Left lobe of liver (tissue), 2 donors: Measurements from ENCODE around the gene KIF2A. TPM values are rescaled to one million over a fixed set of nuclear protein-coding genes. Genes with fewer than 3 reads are reported as not detected.

ENCODE experiments used
- ATAC-seq: fragments of 200-7000 bp; cut with Tn5 transposase; one replicate; pipeline ENCODE4 v1.9.1; 2020; ENCODE audit warnings: mild to moderate bottlenecking, moderate library complexity
- DNase-seq: peaks from one replicate; pipeline ENCODE4 v3.0.0-alpha.2; 2020; ENCODE audit warnings: low spot score
- total RNA-seq: library from RNA; stranded (reverse); gene quantifications from one replicate; pipeline ENCODE4 v1.2.1, GENCODE V29; 2021
- donor health status: DM: no; HTN: no; CAD: no; lungs with moderate emphysema.
- donor health status: DM: no; HTN: yes; CAD: no.

KIF2A gene
- total RNA-seq, 1 donor from 2014 or later, result 5.6 TPM

DNA sequence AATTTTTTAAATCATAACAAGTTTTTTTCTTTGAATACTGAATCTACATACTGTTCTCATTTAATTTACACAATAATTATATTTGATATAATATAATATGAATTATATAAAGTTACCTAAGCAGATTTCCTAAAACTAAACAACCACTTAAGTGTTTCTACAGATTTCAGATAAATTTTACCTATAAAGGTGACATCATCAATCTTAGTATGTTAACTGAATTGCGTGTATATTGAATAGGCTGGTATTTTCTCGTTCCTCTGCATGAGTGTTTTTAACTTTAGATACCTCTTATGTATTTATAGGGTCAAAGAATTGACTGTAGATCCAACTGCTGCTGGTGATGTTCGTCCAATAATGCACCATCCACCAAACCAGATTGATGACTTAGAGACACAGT, 67.4 kb downstream of the KIF2A start:
- ATAC-seq, result no peak

GRCh38 chr5:62374090-62374489, 68.1 kb downstream of the KIF2A start:
- DNase-seq (no peak), ATAC-seq (no peak)

More for the DNA sequence above, 67.4 kb downstream of the KIF2A start:
- DNase-seq, result no peak

- DNase-seq, result no peak
- ATAC-seq, result no peak
Observed at GRCh38 chr5:62375627-62376026, 69.6 kb downstream of the KIF2A start.

DNA sequence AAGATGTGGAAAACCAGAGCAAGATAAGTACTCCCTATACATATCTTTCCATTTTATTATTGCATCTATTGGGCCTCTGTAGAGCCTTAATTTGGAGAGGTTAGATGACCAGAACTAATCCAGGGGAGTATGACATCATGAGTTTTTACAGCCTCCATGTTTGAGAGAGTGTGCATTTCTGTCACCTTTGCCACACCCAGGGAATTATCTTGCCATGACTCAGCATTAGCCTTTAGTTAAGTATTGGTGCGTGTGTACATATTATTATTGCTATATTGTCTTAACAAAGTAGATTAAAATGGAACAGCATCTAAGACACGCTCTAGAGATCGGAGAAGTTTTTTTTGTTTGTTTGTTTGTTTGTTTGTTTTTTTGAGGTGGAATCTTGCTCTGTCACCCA, 70.1 kb downstream of the KIF2A start:
- ATAC-seq, result no peak
- DNase-seq, result no peak

GRCh38 chr5:62385131-62385530, 79.1 kb downstream of the KIF2A start:
- DNase-seq, result no peak
- ATAC-seq, result no peak

- ATAC-seq, result no peak
- DNase-seq, result no peak
Observed at GRCh38 chr5:62385816-62386400, 79.9 kb downstream of the KIF2A start.

- DNase-seq (no peak), ATAC-seq (no peak)
Observed at GRCh38 chr5:62386824-62387223, 80.8 kb downstream of the KIF2A start.

GRCh38 chr5:62395210-62395950, 89.4 kb downstream of the KIF2A start:
- ATAC-seq (no peak), DNase-seq (no peak)

- DNase-seq (peak; percentile 97), ATAC-seq (peak; percentile 98)
Observed at GRCh38 chr5:62403411-62404250, 97.6 kb downstream of the KIF2A start, which contains the start of gene DIMT1. TSS of gene DIMT1 (minus strand) at chr5:62403905. CDS start at chr5:62403772, 133 bp downstream.

- peak; percentile 99 for DNase-seq
- peak; percentile 98 for ATAC-seq
Observed at GRCh38 chr5:62412549-62413329, 106.7 kb downstream of the KIF2A start, which contains the start of gene IPO11. TSS of gene IPO11 (plus strand) at chr5:62412763. CDS start at chr5:62437280, 24,517 bp downstream.

DNA sequence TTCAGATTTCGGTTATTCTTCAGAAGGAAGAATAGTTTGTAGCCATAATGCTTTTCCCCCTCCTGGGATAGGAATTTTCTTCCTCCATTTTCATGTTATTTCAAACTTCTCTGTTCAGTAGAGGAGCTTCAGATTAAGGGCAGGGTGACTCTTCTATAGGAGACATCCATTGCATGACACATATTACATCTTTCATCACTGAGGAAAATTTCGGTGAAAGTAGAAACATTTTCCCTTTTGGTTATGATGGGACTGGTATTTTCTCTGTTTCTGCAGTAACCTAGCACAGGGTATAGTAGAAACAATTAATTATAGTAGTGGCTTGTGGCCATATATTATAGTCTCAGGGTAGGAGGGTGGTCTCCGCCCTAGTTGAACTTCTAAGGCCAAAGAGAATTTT, 107.7 kb downstream of the KIF2A start:
- ATAC-seq (no peak), DNase-seq (no peak)

DNA sequence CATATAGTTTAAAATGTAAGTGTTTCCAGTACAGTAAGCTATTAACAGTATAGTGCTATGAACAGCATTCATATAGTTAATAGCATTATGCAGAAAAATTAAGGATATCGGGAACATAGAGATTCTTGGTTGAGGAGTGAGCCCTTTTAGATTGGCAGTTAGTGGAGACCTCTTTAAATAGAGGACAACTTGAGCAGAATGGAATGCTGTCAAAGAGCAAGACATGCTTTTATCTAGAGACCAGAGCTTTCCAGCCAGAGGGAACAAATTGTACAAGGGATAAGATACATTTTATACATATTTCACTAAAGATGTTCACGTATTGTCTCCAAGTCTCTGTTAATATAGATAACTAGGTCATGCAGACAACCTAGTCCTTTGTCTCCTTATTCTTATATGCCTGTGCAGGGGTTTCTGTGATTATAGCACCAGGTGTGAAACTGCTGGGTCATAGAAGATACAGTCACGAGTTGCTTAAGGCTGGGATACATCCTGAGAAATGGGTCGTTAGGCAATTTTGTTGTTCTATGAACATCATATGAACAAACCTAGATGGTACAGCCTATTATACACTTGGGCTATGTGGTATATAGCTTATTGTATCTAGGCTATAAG, 112.6 kb downstream of the KIF2A start:
- ATAC-seq (no peak), DNase-seq (no peak)

DNA sequence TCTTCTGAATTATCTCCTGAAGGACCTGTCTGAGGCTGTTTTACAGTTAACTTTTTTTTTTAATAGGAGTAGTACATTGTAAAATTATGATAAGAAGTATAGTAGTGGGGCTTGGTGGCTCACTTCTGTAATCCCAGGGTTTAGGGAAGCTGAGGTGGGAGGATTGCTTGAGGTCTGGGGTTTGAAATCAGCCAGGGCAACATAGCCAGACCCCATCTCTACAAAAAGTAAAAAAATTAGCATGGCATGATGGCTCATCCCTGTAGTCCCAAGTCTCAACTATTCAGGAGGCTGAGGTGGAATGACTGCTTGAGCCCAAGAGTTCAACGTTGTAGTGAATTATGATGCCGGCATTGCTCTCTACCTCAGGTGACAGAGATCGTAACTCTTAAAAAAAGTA, 113.6 kb downstream of the KIF2A start:
- ATAC-seq, result no peak
- DNase-seq, result no peak

- ATAC-seq, result no peak
Observed at GRCh38 chr5:62421414-62421813, 115.4 kb downstream of the KIF2A start.

GRCh38 chr5:62424763-62425162, 118.8 kb downstream of the KIF2A start:
- no peak for ATAC-seq

More at GRCh38 chr5:62421414-62421813, 115.4 kb downstream of the KIF2A start:
- DNase-seq, result no peak

DNA sequence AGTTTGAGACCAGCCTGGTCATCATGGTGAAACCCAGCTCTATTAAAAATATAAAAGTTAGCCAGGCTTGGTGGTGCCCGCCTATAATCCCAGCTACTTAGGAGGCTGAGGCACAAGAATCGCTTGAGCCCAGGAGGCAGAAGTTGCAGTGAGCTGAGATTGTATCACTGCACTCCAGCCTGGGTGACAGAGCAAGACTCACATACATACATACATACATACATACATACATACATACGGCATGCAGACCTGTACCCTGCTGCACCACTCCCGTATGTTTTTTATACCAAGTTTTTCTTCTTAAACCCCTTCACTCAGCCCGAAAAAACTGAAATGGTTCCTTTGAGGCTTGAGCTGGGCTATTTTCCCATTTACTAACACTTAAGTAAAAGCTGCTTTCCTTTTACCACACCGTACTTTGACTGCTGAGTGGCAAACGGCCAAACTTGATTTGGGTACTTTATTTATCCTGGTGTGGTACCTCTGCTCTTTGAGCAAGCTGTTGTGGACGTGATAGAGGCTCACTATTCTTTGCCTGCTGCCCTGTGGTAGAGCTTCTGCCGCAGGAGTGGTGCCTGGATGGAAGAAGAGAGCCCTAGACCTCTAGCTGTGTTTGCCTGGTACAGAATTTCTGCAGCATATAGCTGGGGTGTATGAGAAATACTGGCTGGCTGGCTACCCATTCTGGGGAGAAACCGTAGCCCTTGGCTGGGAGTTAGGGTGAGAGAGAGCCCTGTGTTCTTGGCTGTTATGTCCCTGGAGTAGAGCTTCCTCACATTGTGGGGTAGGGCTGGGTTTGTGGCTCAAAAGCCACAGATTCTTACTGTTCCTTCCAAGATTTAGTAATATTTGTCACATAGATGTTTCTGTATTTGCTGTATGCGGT, 126.0 kb downstream of the KIF2A start:
- ATAC-seq, result peak; percentile 66
- no peak for DNase-seq

More at GRCh38 chr5:62424763-62425162, 118.8 kb downstream of the KIF2A start:
- no peak for DNase-seq

DNA sequence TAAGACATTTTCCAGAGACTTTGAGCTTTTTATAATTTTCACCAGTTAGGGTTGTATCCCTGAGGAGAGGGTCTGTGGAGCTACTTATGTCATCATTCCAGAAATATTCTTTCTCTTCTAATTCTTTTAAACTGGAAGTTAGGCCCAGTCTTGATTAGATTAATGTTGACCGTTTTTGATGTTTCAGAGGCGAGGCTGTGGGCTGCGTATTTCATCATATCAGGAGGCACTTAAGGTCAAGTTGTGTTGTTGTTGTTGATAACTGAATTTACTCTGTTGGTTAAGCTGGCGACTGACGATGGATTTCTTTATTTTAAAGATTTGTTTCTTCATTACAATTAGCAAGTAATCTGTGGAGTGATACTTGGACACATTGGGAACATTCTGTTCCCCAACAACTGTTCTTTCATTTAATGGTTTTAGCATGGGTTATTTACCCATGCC, 126.6 kb downstream of the KIF2A start:
- ATAC-seq (no peak), DNase-seq (no peak)
